ENCODE measurements around the gene HIVEP1. TPM values are rescaled to one million over a fixed set of nuclear protein-coding genes. Genes with fewer than 3 reads are reported as not detected.

The HIVEP1 gene
- total RNA-seq, 1 experiment from 2014 or later = 6.6 TPM

- intact Hi-C loops (cut with micrococcal nuclease) = no loop called here
- Histone ChIP-seq H3K4me2 (ENCODE audit: low read length) (no peak overlapping the region), H2AFZ (ENCODE audit: low read length) (no peak overlapping the region), H3F3A (ENCODE audit: low read length, unreplicated experiment) (no peaks in the 10 kb centered on the region), H3K9ac (ENCODE audit: low read length) (no peak overlapping the region), H4K20me1 (ENCODE audit: low read length) (no peaks in the 10 kb centered on the region), H3K27me3 (ENCODE audit: low read length) (no peaks in the 10 kb centered on the region), H3K9me3 (ENCODE audit: low read length) (no peaks in the 10 kb centered on the region), H3K4me3 (ENCODE audit: low read length) (no peak overlapping the region), H3K9me2 (replicated peaks; ENCODE audit: low read length) (no peaks in the 10 kb centered on the region), H3K4me1 (ENCODE audit: insufficient read depth, low read length) (no peaks in the 10 kb centered on the region), H3K27ac (ENCODE audit: low read length) (no peak overlapping the region), H3K36me3 (ENCODE audit: low read depth, low read length) (no peaks in the 10 kb centered on the region), H3K79me2 (ENCODE audit: low read length) (no peaks in the 10 kb centered on the region; the same call in 1 of the 2 replicates)
- ChIA-PET CTCF (no interaction called here), POLR2A (ENCODE audit: unreplicated experiment) (no interaction called here)
- TF ChIP-seq EZH2 (IDR thresholded peaks at IDR 0.05; ENCODE audit: low read length, unreplicated experiment) (no peak), CTCF (conservative IDR thresholded peaks at IDR 0.05; ENCODE audit: low read depth, low read length) (no peak), EZH2phosphoT487 (IDR thresholded peaks at IDR 0.05; ENCODE audit: borderline replicate concordance, low read length) (no peak)
- DNase-seq (no peak), ATAC-seq (no peak)
- no TSS peak for BruUV-seq (replicated peaks)
Observed at GRCh38 chr6:12084681-12085080, 72.6 kb downstream of the HIVEP1 start.

DNA sequence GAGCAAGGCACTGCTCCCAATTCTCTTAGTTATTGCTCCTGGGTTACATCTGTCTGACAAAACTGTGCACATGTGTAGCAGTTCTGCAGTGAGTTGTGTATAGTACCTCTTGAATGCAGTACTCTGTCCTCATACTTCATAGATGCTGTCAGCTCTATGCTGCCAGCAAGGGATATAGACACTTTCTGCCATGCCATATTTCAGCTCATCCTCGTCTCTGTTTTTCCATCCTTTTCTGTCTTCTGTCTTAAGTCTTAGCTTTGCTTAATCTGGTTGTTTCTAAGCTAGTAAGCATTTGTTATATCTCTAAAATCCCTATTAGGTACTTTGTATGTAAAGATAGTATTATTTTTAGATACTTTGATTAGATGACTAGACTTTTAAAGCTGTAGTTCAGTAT, 76.4 kb downstream of the HIVEP1 start:
- Histone ChIP-seq H3K27ac (ENCODE audit: low read length) (no peak overlapping the region), H3K9ac (ENCODE audit: low read length) (no peak overlapping the region), H3K4me1 (ENCODE audit: insufficient read depth, low read length) (no peaks in the 10 kb centered on the region), H3K9me3 (ENCODE audit: low read length) (no peaks in the 10 kb centered on the region), H3F3A (ENCODE audit: low read length, unreplicated experiment) (no peaks in the 10 kb centered on the region), H3K4me3 (ENCODE audit: low read length) (no peak overlapping the region), H2AFZ (ENCODE audit: low read length) (no peak overlapping the region), H3K27me3 (ENCODE audit: low read length) (no peaks in the 10 kb centered on the region), H3K36me3 (ENCODE audit: low read depth, low read length) (no peaks in the 10 kb centered on the region), H3K4me2 (ENCODE audit: low read length) (no peak overlapping the region), H3K79me2 (ENCODE audit: low read length) (no peaks in the 10 kb centered on the region; the same call in 1 of the 2 replicates), H4K20me1 (ENCODE audit: low read length) (no peaks in the 10 kb centered on the region), H3K9me2 (replicated peaks; ENCODE audit: low read length) (no peaks in the 10 kb centered on the region)
- ATAC-seq = no peak
- DNase-seq = no peak
- BruUV-seq (replicated peaks) = no TSS peak
- intact Hi-C loops (cut with micrococcal nuclease) = no loop called here
- CTCF ChIA-PET = no interaction called here
- POLR2A ChIA-PET (ENCODE audit: unreplicated experiment) = no interaction called here
- TF ChIP-seq EZH2 (IDR thresholded peaks at IDR 0.05; ENCODE audit: low read length, unreplicated experiment) (no peak), CTCF (conservative IDR thresholded peaks at IDR 0.05; ENCODE audit: low read depth, low read length) (no peak), EZH2phosphoT487 (IDR thresholded peaks at IDR 0.05; ENCODE audit: borderline replicate concordance, low read length) (no peak)

GRCh38 chr6:12090714-12091113, 78.6 kb downstream of the HIVEP1 start:
- Histone ChIP-seq H4K20me1 (ENCODE audit: low read length) (no peaks in the 10 kb centered on the region), H3K27ac (ENCODE audit: low read length) (no peak overlapping the region), H3K79me2 (ENCODE audit: low read length) (no peaks in the 10 kb centered on the region), H3K4me3 (ENCODE audit: low read length) (no peak overlapping the region), H3K4me1 (ENCODE audit: insufficient read depth, low read length) (no peaks in the 10 kb centered on the region), H3K27me3 (ENCODE audit: low read length) (no peaks in the 10 kb centered on the region), H3K4me2 (ENCODE audit: low read length) (no peak overlapping the region), H3F3A (ENCODE audit: low read length, unreplicated experiment) (no peaks in the 10 kb centered on the region), H3K36me3 (ENCODE audit: low read depth, low read length) (no peaks in the 10 kb centered on the region), H3K9ac (ENCODE audit: low read length) (no peak overlapping the region), H2AFZ (ENCODE audit: low read length) (no peak overlapping the region), H3K9me2 (replicated peaks; ENCODE audit: low read length) (no peaks in the 10 kb centered on the region), H3K9me3 (ENCODE audit: low read length) (no peaks in the 10 kb centered on the region)
- ATAC-seq (no peak), DNase-seq (no peak)
- TF ChIP-seq EZH2 (IDR thresholded peaks at IDR 0.05; ENCODE audit: low read length, unreplicated experiment) = no peak
- ChIA-PET CTCF (no interaction called here), POLR2A (ENCODE audit: unreplicated experiment) (no interaction called here)
- intact Hi-C loops (cut with micrococcal nuclease) = no loop called here
- no TSS peak for BruUV-seq (replicated peaks)
